HG03469 (cell line): Measurements from ENCODE around the gene TNNC2.
"Not testable (repeated sequence)": the region's sequence is repeated elsewhere in the genome, so short reads cannot be mapped to it uniquely, and the experiment has no call there.

Source experiments
- ATAC-seq: cut with Tn5 transposase; IDR thresholded peaks from one replicate; pipeline ENCODE4 v1.9.1; 2021; ENCODE audit warnings: mild to moderate bottlenecking, moderate library complexity, moderate number of reproducible peaks; ENCODE audit not compliant: unreplicated experiment

The TNNC2 gene

GRCh38 chr20:45823949-45824835 lies 2.9 kb downstream of the TNNC2 start:
- ATAC-seq = no peak

- no peak for ATAC-seq
Measured at GRCh38 chr20:45822857-45823256, 4.3 kb downstream of the TNNC2 start.

- no peak for ATAC-seq
Measured at GRCh38 chr20:45821947-45822346, 5.2 kb downstream of the TNNC2 start.

GRCh38 chr20:45819466-45819865 lies 7.6 kb downstream of the TNNC2 start:
- ATAC-seq = no peak

- no peak for ATAC-seq
Measured at GRCh38 chr20:45818239-45818638, 8.9 kb downstream of the TNNC2 start.

GRCh38 chr20:45817376-45818194 lies 9.5 kb downstream of the TNNC2 start:
- no peak for ATAC-seq

GRCh38 chr20:45816951-45817350 lies 10.2 kb downstream of the TNNC2 start:
- ATAC-seq = no peak

- no peak for ATAC-seq
Measured at GRCh38 chr20:45814314-45814713, 12.8 kb downstream of the TNNC2 start.

- no peak for ATAC-seq
Measured at GRCh38 chr20:45813489-45813888, 13.6 kb downstream of the TNNC2 start.

GRCh38 chr20:45813006-45813340 lies 14.1 kb downstream of the TNNC2 start:
- no peak for ATAC-seq

GRCh38 chr20:45812157-45813005 lies 14.7 kb downstream of the TNNC2 start, which contains the start of gene UBE2C:
Gene UBE2C (plus strand): TSS chr20:45812644. CDS start chr20:45812696, 52 bp downstream.
- peak; percentile 92 for ATAC-seq

- no peak for ATAC-seq
Measured at GRCh38 chr20:45810191-45810970, 16.7 kb downstream of the TNNC2 start.

GRCh38 chr20:45801851-45802250 lies 25.3 kb downstream of the TNNC2 start:
- no peak for ATAC-seq

GRCh38 chr20:45798935-45799642 lies 28.0 kb downstream of the TNNC2 start:
- no peak for ATAC-seq

- not testable (repeated sequence) for ATAC-seq
Measured at GRCh38 chr20:45797955-45798354, 29.2 kb downstream of the TNNC2 start.

GRCh38 chr20:45797510-45797909 lies 29.6 kb downstream of the TNNC2 start:
- ATAC-seq = not testable (repeated sequence)

GRCh38 chr20:45796337-45797065 lies 30.6 kb downstream of the TNNC2 start:
- no peak for ATAC-seq

- ATAC-seq = no peak
Measured at GRCh38 chr20:45792317-45793118, 34.6 kb downstream of the TNNC2 start.
